ENCODE results near the gene TXNIP.

- TF ChIP-seq CTCF (IDR thresholded peaks at IDR 0.05 in 8 of 11, conservative IDR thresholded peaks at IDR 0.05 in 3 of 11), result no peak
- TF ChIP-seq POLR2A (IDR thresholded peaks at IDR 0.05), result no peak
- TF ChIP-seq POLR2AphosphoS5 (IDR thresholded peaks at IDR 0.05), result no peak
These were observed 42.5 kb downstream of the TXNIP start for GRCh38 chr1:145953861-145954260.
